ENCODE measurements around the gene GAPVD1. TPM values are rescaled to one million over a fixed set of nuclear protein-coding genes. Genes with fewer than 3 reads are reported as not detected.

Gene GAPVD1
- total RNA-seq, 2 experiments from 2014 or later: 29.6 to 44.5 TPM

- Histone ChIP-seq H3K9me2 (ENCODE audit: insufficient read depth, low read length) (no peaks in the 10 kb centered on the region), H3K36me3 (ENCODE audit: insufficient read depth, low read length) (no peaks in the 10 kb centered on the region), H3K4me2 (ENCODE audit: low read length) (no peak overlapping the region), H4K20me1 (ENCODE audit: insufficient read depth, low read length) (no peaks in the 10 kb centered on the region), H3K4me1 (ENCODE audit: insufficient read depth, low read length, poor library complexity, severe bottlenecking) (peaks cover 16% of the 10 kb centered on the region), H3K9me3 (ENCODE audit: low read length) (no peaks in the 10 kb centered on the region), H3K27ac (ENCODE audit: low read depth, low read length, poor library complexity, severe bottlenecking) (no peak overlapping the region), H3K79me2 (ENCODE audit: insufficient read depth, low read depth, low read length) (no peaks in the 10 kb centered on the region), H2AFZ (ENCODE audit: low read length) (no peak overlapping the region), H3K4me3 (ENCODE audit: low read depth, low read length, poor library complexity, severe bottlenecking) (no peak overlapping the region)
- POLR2A ChIA-PET: no interaction called here
- BruUV-seq (replicated peaks): no TSS peak
- intact Hi-C loops (cut with micrococcal nuclease; ENCODE audit: unreplicated experiment): loop anchor here (5.0 kb wide), 3 partner anchors 226 to 1086 kb away; partner anchors contain the start of gene PBX3
- TF ChIP-seq CTCF (conservative IDR thresholded peaks at IDR 0.05; ENCODE audit: low read length): no peak
- TF ChIP-seq EZH2phosphoT487 (IDR thresholded peaks at IDR 0.05; ENCODE audit: borderline replicate concordance, low read depth, low read length): no peak
- DNase-seq (ENCODE audit: low spot score): no peak
- CTCF ChIA-PET (ENCODE audit: unreplicated experiment): no interaction called here
Observed at GRCh38 chr9:125405938-125406809, 144.5 kb downstream of the GAPVD1 start.

- H3K27ac ChIP-seq (ENCODE audit: low read depth, low read length, poor library complexity, severe bottlenecking): no peak overlapping the region
- H4K20me1 ChIP-seq (ENCODE audit: insufficient read depth, low read length): no peaks in the 10 kb centered on the region
- DNase-seq (ENCODE audit: low spot score): no peak
- ChIA-PET CTCF (ENCODE audit: unreplicated experiment) (interaction anchor here (0.5 kb wide), 1 partner anchor 165 kb away, joined by 3 read pairs; no protein-coding TSS in a partner anchor), POLR2A (no interaction called here)
- no peak overlapping the region for H3K4me2 ChIP-seq (ENCODE audit: low read length)
- no peaks in the 10 kb centered on the region for H3K9me2 ChIP-seq (ENCODE audit: insufficient read depth, low read length)
- intact Hi-C loops (cut with micrococcal nuclease; ENCODE audit: unreplicated experiment): loop anchor here (5.0 kb wide), 3 partner anchors 226 to 1086 kb away; partner anchors contain the start of gene PBX3
- H3K4me3 ChIP-seq (ENCODE audit: low read depth, low read length, poor library complexity, severe bottlenecking): no peak overlapping the region
- no peaks in the 10 kb centered on the region for H3K9me3 ChIP-seq (ENCODE audit: low read length)
- H3K36me3 ChIP-seq (ENCODE audit: insufficient read depth, low read length): no peaks in the 10 kb centered on the region
- no peak overlapping the region for H2AFZ ChIP-seq (ENCODE audit: low read length)
- TF ChIP-seq EZH2phosphoT487 (IDR thresholded peaks at IDR 0.05; ENCODE audit: borderline replicate concordance, low read depth, low read length) (no peak), CTCF (conservative IDR thresholded peaks at IDR 0.05; ENCODE audit: low read length) (no peak)
- H3K4me1 ChIP-seq (ENCODE audit: insufficient read depth, low read length, poor library complexity, severe bottlenecking): peaks cover 21% of the 10 kb centered on the region
- no peaks in the 10 kb centered on the region for H3K79me2 ChIP-seq (ENCODE audit: insufficient read depth, low read depth, low read length)
- no TSS peak for BruUV-seq (replicated peaks)
Observed at GRCh38 chr9:125406810-125407087, 145.1 kb downstream of the GAPVD1 start.

GRCh38 chr9:125407432-125407973 is 145.9 kb downstream of the GAPVD1 start:
- no peaks in the 10 kb centered on the region for H3K79me2 ChIP-seq (ENCODE audit: insufficient read depth, low read depth, low read length)
- H3K4me3 ChIP-seq (ENCODE audit: low read depth, low read length, poor library complexity, severe bottlenecking): peak overlapping the region; percentile 60
- POLR2A ChIA-PET: no interaction called here
- peaks cover 21% of the 10 kb centered on the region for H3K4me1 ChIP-seq (ENCODE audit: insufficient read depth, low read length, poor library complexity, severe bottlenecking)
- H3K27ac ChIP-seq (ENCODE audit: low read depth, low read length, poor library complexity, severe bottlenecking): no peak overlapping the region
- CTCF ChIA-PET (ENCODE audit: unreplicated experiment): interaction anchor here (0.5 to 0.6 kb wide), 3 partner anchors 22 to 166 kb away, joined by 3 to 4 read pairs (median 3); no protein-coding TSS in a partner anchor
- no peaks in the 10 kb centered on the region for H3K36me3 ChIP-seq (ENCODE audit: insufficient read depth, low read length)
- H3K9me2 ChIP-seq (ENCODE audit: insufficient read depth, low read length): no peaks in the 10 kb centered on the region
- H2AFZ ChIP-seq (ENCODE audit: low read length): peak overlapping the region; percentile 87
- no peaks in the 10 kb centered on the region for H4K20me1 ChIP-seq (ENCODE audit: insufficient read depth, low read length)
- BruUV-seq (replicated peaks): no TSS peak
- DNase-seq (ENCODE audit: low spot score): no peak
- intact Hi-C loops (cut with micrococcal nuclease; ENCODE audit: unreplicated experiment): loop anchor here (5.0 kb wide), 3 partner anchors 225 to 1085 kb away; partner anchors contain the start of gene PBX3
- peak overlapping the region; percentile 79 for H3K4me2 ChIP-seq (ENCODE audit: low read length)
- TF ChIP-seq EZH2phosphoT487 (IDR thresholded peaks at IDR 0.05; ENCODE audit: borderline replicate concordance, low read depth, low read length): no peak
- no peak for TF ChIP-seq CTCF (conservative IDR thresholded peaks at IDR 0.05; ENCODE audit: low read length)
- H3K9me3 ChIP-seq (ENCODE audit: low read length): no peaks in the 10 kb centered on the region

Data from OCI-LY7 (cell line).